Natural killer cell (primary cell): ENCODE data around the gene SURF2. TPM values are rescaled to one million over a fixed set of nuclear protein-coding genes. Genes with fewer than 3 reads are reported as not detected.
"Not testable (repeated sequence)": the region's sequence is repeated elsewhere in the genome, so short reads cannot be mapped to it uniquely, and the experiment has no call there.

Experiments used
- ATAC-seq, 3 donors: fragments of 150-1000 bp in 2 of 3; fragments of 200-7000 bp in 1 of 3; cut with Tn5 transposase; 1 replicate in 1 of 3; 2 replicates in 2 of 3; pipeline ENCODE4 v1.10.0; 2021; ENCODE audit warnings: mild to moderate bottlenecking in 2 of 3, moderate library complexity in 2 of 3
- DNase-seq, 2 donors: peaks; one replicate each; pipeline versions ENCODE4 v3.0.0 to v3.0.0-alpha.2; 2013 to 2021; ENCODE audit warnings: mixed read lengths in 1 of 2
- H3K27ac ChIP-seq: one replicate; pipeline ENCODE4 v1.5.1; 2013; ENCODE audit warnings: mild to moderate bottlenecking, low read length
- H3K27me3 ChIP-seq: one replicate; pipeline ENCODE4 v1.6.1; 2013; ENCODE audit warnings: low read length; ENCODE audit not compliant: control insufficient read depth, insufficient read depth
- H3K36me3 ChIP-seq: one replicate; pipeline ENCODE4 v1.6.1; 2013; ENCODE audit warnings: low read length; ENCODE audit not compliant: control insufficient read depth, insufficient read depth
- H3K4me1 ChIP-seq: one replicate; pipeline ENCODE4 v1.6.1; 2013; ENCODE audit warnings: low read length; ENCODE audit not compliant: control insufficient read depth, insufficient read depth
- H3K4me3 ChIP-seq: one replicate; pipeline ENCODE4 v1.5.1; 2013; ENCODE audit warnings: low read length
- H3K9me3 ChIP-seq: one replicate; pipeline ENCODE4 v1.6.1; 2013; ENCODE audit warnings: low read length; ENCODE audit not compliant: control insufficient read depth, insufficient read depth
- H3K27ac Mint-ChIP-seq, 2 donors: one replicate each; pipeline ENCODE4 v1.8.0; 2022; ENCODE audit warnings: mild to moderate bottlenecking in 2 of 2, mixed read lengths in 2 of 2, moderate library complexity in 1 of 2
- H3K27me3 Mint-ChIP-seq, 2 donors: one replicate each; pipeline ENCODE4 v1.8.0; 2022; ENCODE audit warnings: low read depth in 2 of 2, mixed read lengths in 2 of 2
- H3K36me3 Mint-ChIP-seq: one replicate; pipeline ENCODE4 v1.8.0; 2022; ENCODE audit warnings: mixed read lengths
- H3K4me1 Mint-ChIP-seq, 2 donors: one replicate each; pipeline ENCODE4 v1.8.0; 2022; ENCODE audit warnings: mixed read lengths in 2 of 2
- H3K4me3 Mint-ChIP-seq: one replicate; pipeline ENCODE4 v1.8.0; 2022; ENCODE audit warnings: mild to moderate bottlenecking, moderate library complexity, mixed read lengths
- H3K9me3 Mint-ChIP-seq, 2 donors: one replicate each; pipeline ENCODE4 v1.8.0; 2022; ENCODE audit warnings: mixed read lengths in 2 of 2
- WGBS: methylation state at CpG from one replicate; pipeline ENCODE4 v1.1.7; 2013; ENCODE audit warnings: missing lambda C conversion rate; ENCODE audit not compliant: insufficient coverage; 5-methylcytosine and 5-hydroxymethylcytosine counted together
- intact Hi-C: fragments of 100-400 bp; cut with micrococcal nuclease; formaldehyde crosslinking; loops from one replicate; pipeline ENCODE4 v1.14.2; 2022
- total RNA-seq, 4 donors: library from RNA; stranded (reverse); fragments of 120-200 nt in 1 of 4; gene quantifications; one replicate each; pipeline versions ENCODE4 v1.2.3 to v1.2.4, GENCODE V29; 2013 to 2022
- TF ChIP-seq, protein P1 (sequence below): fragments of 200-600 bp; IDR thresholded peaks from one replicate; pipeline ENCODE4 v1.8.0; 2022; ENCODE audit warnings: antibody characterized with exemption

SURF2 gene
- total RNA-seq, 3 donors from 2014 or later (not counting 1 experiment from before 2014, with no cell fraction given): 14.3 to 14.9 (median 14.7) TPM

DNA sequence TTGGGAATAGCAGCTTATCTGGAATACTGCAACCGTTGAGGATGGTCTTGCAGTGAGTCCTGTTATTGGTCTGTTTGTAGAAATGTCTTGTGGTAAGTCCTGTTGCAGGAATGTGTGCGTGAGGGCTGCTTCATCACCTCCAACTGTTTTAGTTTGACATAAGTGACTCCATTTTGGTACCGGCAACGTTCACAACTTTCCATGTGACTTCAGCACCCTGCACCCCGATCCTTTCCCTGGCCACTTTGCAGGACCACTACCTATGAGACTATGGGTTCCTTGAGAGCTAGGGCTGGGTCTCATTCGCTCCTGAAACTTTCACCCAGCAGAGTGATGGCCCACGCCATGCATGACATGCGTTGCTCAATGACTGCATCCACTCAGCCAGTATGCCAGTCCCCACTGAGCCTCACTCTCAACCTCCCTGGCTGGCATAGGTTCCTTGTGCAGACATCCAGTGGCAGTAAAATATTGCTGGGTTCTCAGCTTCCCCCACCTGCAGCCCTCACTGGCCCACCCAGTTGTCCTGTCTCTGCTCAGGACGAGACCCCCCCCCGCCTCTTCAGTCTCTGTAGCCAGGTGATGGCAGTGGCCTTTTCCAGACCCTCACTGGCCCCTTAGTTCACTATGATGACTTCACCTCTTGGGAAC, 28.4 kb upstream of the SURF2 start:
- DNase-seq: no peak
- intact Hi-C loops: no loop called here
- no peaks in the 10 kb centered on the region for H3K27me3 Mint-ChIP-seq
- no peak overlapping the region for H3K27ac Mint-ChIP-seq
- H3K4me1 ChIP-seq: no peaks in the 10 kb centered on the region
- no peak for ATAC-seq
- 91% methylated on average over 10 of the region's 10 CpGs for WGBS
- no peak overlapping the region for H3K4me3 ChIP-seq
- no peaks in the 10 kb centered on the region for H3K9me3 Mint-ChIP-seq
- H3K4me3 Mint-ChIP-seq: no peak overlapping the region
- H3K9me3 ChIP-seq: no peaks in the 10 kb centered on the region
- peaks cover 14 to 22% of the 10 kb centered on the region in 2 donors for H3K4me1 Mint-ChIP-seq
- no peaks in the 10 kb centered on the region for H3K27me3 ChIP-seq
- peaks cover 26% of the 10 kb centered on the region for H3K36me3 ChIP-seq
- no peak overlapping the region for H3K27ac ChIP-seq
- H3K36me3 Mint-ChIP-seq: peaks cover 7% of the 10 kb centered on the region
- TF ChIP-seq, protein P1, sequence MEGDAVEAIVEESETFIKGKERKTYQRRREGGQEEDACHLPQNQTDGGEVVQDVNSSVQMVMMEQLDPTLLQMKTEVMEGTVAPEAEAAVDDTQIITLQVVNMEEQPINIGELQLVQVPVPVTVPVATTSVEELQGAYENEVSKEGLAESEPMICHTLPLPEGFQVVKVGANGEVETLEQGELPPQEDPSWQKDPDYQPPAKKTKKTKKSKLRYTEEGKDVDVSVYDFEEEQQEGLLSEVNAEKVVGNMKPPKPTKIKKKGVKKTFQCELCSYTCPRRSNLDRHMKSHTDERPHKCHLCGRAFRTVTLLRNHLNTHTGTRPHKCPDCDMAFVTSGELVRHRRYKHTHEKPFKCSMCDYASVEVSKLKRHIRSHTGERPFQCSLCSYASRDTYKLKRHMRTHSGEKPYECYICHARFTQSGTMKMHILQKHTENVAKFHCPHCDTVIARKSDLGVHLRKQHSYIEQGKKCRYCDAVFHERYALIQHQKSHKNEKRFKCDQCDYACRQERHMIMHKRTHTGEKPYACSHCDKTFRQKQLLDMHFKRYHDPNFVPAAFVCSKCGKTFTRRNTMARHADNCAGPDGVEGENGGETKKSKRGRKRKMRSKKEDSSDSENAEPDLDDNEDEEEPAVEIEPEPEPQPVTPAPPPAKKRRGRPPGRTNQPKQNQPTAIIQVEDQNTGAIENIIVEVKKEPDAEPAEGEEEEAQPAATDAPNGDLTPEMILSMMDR: no peak

DNA sequence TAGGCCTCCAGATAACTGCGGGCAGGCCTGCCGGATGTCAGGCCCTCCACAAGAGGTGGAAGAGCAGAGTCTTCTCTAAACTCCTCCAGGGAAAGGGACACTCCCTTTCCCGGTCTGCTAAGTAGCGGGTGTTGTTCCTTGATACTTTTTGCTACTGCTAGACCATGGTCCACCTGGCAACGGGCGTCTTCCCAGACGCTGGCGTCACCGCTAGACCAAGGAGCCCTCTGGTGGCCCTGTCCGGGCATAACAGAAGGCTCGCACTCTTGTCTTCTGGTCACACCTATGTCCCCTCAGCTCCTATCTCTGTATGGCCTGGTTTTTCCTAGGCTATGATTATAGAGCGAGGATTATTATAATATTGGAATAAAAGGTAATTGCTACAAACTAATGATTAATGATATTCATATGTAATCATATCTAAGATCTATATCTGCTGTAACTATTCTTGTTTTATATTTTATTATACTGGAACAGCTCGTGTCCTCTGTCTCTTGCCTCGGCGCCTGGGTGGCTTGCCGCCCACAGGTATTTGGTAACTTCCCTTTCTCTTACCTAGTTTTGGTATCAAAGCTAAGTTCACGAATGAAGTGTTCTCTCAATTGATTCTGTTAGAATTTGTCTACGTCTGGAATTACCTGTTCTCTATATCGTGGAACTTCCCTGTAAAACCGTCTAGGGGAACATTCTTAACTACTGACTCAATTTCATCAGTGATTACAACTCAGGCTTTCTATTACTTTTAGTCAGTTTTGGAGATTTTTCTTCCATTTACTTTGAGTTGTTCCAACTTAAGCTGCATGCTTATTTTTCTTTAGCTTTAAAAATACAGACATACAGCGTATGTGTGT, 26.8 kb upstream of the SURF2 start:
- peaks cover 42% of the 10 kb centered on the region for H3K36me3 ChIP-seq
- peaks cover 22% of the 10 kb centered on the region in 2 donors for H3K4me1 Mint-ChIP-seq
- H3K27ac Mint-ChIP-seq, H3K36me3 Mint-ChIP-seq, DNase-seq, H3K27ac ChIP-seq, H3K27me3 ChIP-seq, H3K4me3 Mint-ChIP-seq, H3K9me3 Mint-ChIP-seq, H3K4me1 ChIP-seq, H3K4me3 ChIP-seq, H3K27me3 Mint-ChIP-seq, intact Hi-C loops, H3K9me3 ChIP-seq, ATAC-seq: not testable (repeated sequence)
- WGBS: 67% methylated on average over 19 of the region's 21 CpGs
- TF ChIP-seq, protein P1: peak; percentile 37

DNA sequence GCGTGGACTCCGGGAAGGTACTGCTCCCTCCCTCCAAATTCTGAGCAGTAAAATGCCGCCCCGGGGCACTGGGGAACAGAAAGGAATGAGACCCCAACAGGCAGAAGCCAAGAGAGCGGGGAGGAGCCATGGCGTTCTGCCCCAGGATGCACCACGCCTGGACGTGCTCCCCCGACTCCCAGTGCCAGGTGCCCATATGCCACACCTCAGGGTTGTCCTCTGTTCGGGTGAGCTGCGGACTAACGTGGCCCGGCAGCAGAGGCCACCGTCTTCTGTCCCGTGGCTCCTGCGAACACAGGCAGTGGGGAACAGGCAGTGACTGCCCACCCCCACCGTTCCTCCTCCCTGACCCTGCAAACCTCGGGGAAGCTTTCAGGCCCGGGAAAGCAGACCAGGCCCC, 25.1 kb upstream of the SURF2 start:
- TF ChIP-seq, protein P1: no peak
- intact Hi-C loops: no loop called here
- no peaks in the 10 kb centered on the region for H3K27me3 Mint-ChIP-seq
- H3K4me1 ChIP-seq: peaks cover 16% of the 10 kb centered on the region
- no peaks in the 10 kb centered on the region for H3K9me3 ChIP-seq
- no peaks in the 10 kb centered on the region for H3K9me3 Mint-ChIP-seq
- H3K4me3 ChIP-seq: no peak overlapping the region
- H3K4me1 Mint-ChIP-seq: peaks cover 35 to 36% of the 10 kb centered on the region in 2 donors
- peaks cover 7% of the 10 kb centered on the region for H3K36me3 Mint-ChIP-seq
- DNase-seq (no peak), ATAC-seq (no peak)
- peaks cover 42% of the 10 kb centered on the region for H3K36me3 ChIP-seq
- H3K4me3 Mint-ChIP-seq: no peak overlapping the region
- no peak overlapping the region for H3K27ac ChIP-seq
- H3K27me3 ChIP-seq: no peaks in the 10 kb centered on the region
- no peak overlapping the region for H3K27ac Mint-ChIP-seq
- WGBS: 93% methylated on average over 19 of the region's 19 CpGs
